GM21528 (cell line): ENCODE data around the gene PCDHB1.

Source experiments
- ATAC-seq: cut with Tn5 transposase; IDR thresholded peaks from one replicate; pipeline ENCODE4 v1.9.1; 2021; ENCODE audit warnings: mild to moderate bottlenecking, moderate library complexity; ENCODE audit not compliant: unreplicated experiment, low FRiP score

The PCDHB1 gene, protein sequence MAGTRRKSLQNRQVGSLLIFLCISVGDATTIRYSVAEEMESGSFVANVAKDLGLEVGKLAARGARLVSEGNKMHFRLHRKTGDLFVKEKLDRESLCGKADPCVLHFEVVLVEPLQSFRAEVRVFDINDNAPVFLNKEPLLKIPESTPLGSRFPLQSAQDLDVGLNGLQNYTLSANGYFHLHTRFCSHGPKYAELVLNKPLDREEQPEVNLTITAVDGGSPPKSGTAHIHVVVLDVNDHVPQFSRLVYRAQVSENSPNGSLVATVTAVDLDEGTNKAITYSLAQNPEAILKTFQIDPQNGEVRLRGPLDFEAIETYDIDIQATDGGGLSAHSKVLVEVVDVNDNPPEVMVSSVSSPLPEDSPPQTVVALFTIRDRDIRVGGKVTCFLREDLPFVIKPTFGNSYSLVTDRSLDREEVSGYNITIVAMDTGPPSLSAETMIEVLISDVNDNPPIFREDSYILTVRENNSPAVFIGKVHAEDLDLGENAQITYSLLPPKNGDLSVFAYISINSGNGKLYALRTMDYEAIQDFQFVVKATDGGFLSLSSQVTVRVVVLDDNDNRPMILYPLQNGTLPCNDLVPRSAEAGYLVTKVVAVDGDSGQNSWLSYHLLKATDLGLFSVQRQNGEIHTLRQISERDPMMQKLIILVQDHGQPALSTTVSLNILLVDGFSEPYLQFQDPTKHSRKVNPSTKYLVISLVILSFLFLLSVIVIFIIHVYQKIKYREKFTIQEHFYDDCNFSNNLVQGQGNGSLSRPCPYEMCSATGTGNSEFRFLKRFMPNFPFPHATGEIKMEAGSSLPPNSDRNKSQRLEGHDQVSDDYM

DNA sequence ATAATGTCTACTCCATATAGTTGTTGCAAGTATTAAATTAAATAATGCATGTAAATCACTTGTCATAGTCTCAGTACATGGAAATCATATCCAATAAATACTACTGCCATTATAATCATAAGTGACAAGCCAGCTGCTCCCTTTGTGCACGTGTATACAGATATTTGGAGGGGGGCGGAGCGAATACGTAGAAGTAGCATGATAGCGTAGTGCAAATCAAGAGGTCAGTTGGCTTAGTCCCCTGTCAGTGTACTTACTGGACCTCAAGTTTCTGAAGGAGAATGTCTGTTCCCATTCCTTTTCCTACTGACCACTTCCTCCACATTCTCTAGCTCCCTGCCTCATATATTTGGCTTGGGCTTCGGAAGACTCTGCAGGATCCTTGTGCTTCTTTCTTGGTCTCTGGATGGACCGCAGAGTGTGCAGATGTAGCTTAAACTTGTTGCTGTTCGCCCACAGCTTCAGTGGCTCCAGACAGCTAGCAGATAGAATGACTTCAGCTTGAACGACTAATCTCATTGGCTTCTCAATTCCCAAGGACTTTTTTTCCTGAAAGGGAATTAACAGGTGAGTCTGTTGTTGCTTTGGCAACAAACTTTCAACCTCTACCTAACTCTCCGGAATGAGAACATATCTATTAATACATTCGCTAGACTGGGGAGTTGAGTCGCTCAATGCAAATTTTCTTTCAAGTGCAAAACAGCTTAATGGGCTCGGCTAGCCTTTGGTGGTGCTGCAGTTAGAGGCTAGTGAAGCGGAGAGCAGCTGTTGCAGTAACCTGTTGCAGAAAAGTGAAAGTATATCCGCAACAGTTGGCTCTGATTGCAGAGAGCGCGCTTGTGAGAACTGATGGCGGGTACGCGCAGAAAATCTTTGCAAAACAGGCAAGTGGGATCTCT lies at the start of gene PCDHB1:
Gene PCDHB1, plus strand, starts transcription at position 753 of the 899 bp plus-strand sequence. Its CDS starts 97 bp downstream, at position 850.
- ATAC-seq, result no peak

DNA sequence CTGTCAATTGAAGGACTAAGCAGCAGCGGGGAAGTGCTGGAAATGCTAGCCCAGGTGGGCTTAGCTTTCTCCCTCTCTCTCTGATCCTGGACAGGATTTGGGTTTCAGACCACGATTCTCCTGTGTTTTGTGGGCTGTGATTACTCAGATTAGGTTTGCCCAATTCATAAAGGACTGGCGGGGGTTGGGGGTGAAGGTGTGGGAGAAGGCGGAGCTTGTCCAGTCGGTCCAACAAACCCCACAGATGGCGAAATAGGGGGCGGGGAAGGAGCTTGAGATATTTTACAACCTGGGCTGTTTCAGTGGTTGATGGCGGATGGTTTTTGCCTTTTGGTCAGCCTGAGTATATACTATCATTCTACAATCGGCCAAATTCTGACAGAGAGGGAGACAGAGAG lies 49.7 kb upstream of the PCDHB1 start:
- no peak for ATAC-seq

DNA sequence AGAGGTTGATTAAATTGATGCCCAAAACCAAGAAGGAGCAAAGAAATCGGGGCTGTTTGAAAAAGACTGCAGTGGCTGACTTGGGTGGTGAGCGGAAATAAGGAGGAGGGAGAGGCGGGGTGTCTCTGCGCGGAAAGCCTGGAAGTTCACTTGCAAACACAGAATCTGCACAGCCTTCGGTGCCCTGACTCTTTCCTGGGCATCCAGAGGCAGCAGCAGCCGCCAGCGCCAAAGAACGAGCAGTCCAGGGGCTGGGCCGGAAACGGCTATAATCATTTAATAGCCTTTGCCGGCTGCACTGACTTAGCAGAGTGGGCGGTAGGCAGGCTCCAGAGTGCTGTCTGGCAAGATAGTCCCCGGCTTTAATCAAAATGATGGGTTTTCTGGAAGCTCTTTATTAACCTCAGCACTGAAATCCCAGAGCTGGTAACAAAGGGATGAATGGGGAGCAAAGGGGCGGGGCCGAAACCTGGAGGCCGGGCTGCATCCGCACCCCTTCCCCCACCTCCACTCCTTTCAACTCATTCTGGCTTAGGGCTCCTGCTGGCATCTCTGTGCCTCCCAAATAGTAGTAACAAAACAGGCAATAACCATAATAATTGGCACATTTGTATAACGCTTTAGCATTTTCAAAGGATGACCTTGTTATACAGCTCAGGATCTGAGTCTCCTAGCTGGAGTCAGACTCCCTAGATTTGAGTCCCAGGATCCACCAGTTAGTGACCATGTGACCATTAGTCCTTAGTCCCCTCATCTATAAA lies 49.1 kb upstream of the PCDHB1 start:
- no peak for ATAC-seq

DNA sequence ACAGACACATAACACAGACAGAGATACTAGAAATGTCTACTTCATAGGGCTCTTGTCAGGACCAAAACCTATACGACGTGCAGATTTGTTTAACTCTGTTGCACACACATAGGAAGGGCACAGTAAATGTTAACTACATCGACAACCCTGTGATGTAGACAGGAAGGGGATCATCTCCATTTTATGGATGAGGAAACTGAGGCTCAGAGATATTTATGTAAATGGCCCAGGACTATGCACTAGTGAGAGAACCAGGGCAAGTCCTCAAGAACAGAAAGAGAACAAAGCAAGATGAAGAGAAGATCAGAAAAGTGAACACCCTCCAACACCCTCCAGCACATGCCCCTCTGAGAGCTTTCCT lies 48.6 kb upstream of the PCDHB1 start:
- no peak for ATAC-seq

DNA sequence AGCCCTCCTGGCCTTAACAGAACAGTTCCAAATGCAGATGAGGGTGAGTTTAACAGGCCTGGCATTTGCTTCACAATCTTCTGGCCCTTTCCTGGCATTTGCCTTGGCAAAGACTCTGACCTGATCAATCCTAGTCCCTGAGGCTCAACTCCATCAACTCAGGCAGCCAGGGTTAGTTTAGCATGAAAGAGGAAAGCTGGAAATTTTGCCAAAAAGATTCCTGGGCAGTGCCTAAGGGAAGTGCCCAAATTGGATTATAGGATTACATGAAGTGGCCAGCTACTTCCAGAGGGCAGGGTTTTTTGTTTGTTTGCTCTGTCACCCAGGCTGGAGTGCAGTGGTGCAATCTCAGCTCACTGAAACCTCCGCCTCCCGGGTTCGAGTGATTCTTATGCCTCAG lies 48.1 kb upstream of the PCDHB1 start:
- ATAC-seq, result no peak

DNA sequence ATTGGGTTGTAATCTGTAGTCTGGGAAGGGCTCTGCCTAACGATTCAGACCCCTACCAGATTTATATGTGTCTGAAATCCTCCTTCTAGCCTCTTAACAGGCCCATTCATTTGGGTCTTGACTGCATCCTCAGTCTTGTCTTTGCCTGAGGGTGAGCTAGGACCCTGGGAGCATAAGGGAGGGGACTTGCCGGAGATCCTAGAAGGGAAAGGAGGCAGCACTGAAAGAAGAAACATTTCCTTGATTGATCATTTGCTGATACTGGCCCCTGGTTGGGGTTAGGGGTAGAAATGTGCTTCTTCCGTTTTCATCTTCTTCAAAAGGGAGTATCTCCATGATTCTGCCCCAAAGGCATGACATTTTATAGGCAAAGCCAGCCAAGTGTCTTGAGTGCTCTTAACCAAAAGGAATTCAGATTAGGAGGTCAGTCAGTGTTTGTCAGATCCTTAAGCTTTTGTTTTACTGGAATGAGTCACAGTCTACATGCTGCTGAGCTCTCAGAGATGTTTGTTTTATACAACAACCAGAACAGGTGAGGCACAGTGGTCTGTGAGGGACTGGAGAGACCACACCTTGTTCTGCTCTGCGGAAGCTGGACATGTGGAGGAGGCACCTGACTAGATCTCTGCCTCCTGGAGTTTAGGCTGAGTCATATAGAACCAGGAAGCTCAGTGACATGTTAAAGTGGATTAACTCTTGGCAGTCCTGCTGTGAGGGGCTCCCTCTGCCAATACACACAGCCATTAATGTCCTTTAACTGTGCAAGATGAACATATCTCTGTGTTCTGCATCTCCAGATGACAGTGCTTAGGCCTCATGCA lies 47.2 kb upstream of the PCDHB1 start:
- ATAC-seq, result no peak

DNA sequence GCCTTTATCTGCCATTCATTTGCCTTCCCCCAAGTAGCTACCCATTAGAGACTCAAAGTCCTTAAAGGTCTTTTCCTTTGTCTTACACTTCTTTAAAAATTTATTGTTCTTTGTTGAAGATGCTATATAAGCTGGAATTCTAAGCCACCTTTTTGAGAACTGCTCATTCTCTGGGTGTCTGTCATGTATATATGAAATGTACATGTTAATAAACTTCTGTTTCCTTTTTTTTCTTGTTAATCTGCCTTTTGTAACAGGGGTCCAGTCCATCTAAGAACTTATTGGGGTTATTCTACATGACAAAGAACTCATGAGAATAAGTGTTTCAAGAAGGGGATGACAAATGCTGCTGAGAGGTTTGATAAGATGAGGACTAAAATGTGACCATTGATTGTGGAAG lies 43.4 kb upstream of the PCDHB1 start:
- ATAC-seq, result no peak

DNA sequence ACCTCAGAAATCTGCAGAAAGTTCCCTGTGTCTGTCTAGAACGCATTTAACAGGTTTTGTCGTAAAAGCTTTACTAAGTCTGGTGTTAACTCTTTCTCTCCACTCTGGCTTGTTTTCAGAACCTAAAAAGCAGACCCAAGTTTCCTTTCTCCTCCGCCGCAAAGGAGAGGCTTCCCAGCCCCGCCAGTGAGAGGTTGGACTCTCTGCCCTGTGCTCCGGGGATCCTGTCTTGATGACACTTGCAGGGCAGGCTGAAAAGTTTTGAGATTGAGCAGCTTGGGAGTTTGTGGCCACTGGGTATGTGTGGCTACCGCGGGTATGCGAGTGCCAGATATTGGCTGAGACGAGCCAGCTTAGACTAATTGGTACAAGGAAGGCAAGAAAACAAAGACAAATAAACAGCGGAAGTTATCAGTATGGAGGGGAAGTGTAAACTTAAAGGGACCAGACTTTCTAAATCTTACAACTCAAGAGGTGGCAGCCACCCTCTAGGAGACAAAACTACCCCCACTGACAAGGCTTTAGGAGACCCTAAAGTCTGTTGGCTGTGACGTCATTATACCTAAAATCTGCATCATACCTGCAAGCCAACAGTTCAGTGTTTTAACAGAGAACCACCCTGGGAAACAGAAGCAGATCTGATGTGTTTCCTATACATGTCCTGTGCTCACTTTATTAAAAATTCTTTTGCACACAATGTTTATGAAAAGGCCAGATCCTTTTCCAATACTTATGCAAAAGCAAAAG lies 41.0 kb upstream of the PCDHB1 start:
- no peak for ATAC-seq

DNA sequence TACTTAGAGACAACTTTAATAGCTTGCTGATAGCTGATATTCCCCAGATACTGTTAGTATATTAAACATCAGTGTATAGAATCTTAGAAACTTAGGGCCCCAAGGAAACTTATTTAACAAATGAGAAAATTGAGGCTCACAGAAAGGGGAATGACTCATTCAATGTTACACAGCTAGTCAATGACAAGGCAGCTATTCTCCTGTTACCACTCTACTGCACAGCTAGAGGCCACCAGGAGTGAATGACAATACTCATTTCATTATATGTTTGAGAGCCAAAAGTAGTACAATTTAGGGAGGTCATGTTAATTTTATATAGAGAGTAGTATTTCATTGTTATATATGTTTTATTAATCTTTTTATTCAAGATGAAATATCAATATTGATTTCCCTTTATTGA lies 33.2 kb upstream of the PCDHB1 start:
- ATAC-seq, result no peak

DNA sequence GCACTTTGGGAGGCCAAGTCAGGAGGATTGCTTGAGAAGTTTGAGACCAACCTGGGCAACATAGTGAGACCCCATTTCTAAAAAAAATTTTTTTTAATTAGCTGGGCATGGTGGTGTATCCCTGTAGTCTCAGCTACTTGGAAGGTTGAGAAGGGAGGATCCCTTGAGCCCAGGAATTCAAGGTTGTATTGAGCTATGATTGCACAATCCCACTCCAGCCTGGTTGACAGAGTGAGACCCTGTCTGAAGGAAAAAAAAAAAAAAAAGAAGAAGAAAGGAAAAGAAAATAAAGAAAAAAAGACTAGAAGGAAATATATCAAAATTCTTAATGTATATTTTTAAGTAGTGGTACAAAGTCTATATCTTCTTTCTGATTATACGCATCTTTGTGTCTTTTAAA lies 28.8 kb upstream of the PCDHB1 start:
- ATAC-seq, result no peak

DNA sequence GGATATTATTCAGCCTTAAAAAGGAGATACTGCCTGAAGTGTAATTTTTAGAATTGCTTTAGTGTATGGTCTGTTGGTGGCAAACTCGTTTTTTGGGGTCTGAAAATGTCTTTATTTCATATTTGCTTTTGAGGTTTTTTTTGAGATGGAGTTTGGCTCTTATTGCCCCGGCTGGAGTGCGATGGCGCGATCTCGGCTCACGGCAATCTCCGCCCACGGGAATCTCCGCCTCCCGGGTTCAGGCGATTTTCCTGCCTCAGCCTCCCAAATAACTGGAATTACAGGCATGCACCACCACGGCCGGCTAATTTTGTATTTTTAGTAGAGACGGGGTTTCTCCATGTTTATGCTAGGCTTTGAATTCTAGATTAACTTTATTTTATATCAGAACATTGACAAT lies 20.2 kb upstream of the PCDHB1 start:
- no peak for ATAC-seq

DNA sequence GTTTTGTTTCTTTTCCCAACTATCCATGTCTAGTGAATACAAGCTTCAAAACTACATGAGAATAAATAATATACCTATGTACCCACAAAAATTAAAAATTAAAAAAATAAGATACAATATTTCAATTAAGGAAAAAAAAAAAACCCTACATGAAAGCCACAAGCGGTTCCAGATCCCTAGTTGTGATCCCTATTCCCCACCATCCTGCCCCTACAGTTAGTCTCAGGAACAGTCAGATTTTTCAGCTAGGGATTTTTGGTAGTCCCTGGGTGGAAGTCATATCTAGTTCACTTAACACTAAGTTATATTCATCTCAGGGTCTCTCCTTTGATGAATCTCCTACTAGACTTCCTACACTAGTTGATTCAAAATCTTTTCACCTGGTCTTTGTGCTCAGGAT lies 18.5 kb upstream of the PCDHB1 start:
- no peak for ATAC-seq

DNA sequence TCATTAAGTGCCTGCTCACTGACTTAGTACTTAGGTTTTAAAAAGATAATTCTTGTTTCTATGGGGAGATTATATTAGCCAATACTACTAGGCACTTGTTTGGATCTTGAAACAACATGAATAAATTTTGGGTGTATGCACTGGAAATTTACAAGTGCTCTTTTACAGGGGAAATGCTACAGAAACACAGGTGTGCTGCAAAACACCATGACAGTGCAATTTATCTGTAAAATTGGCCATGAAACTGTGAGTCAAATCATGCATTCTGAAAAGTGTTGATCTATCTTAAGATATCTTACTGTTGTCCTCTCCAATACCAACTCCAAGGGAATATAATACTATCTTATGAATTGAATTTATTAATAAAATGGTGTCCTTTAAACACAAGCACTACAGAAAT lies 12.1 kb upstream of the PCDHB1 start:
- no peak for ATAC-seq

DNA sequence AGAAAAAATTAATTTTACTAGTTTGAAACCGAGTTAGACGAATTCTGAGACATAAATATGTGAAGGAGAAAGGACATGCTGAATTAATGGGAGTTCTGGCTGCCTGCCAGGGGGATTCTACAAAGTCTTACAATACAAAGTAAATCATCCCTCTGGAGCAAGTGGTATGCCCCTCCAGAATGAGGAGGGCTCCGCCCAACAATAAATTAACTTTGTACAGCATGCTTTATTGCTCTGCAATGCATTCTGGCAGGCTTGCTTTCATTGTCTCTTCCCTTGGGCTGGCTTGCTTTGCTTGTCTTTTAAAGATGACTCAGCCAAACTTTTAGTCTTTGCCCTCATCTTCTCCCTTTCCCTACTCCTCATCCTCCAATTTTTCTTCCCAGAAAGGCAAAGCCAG lies 11.7 kb upstream of the PCDHB1 start:
- no peak for ATAC-seq

DNA sequence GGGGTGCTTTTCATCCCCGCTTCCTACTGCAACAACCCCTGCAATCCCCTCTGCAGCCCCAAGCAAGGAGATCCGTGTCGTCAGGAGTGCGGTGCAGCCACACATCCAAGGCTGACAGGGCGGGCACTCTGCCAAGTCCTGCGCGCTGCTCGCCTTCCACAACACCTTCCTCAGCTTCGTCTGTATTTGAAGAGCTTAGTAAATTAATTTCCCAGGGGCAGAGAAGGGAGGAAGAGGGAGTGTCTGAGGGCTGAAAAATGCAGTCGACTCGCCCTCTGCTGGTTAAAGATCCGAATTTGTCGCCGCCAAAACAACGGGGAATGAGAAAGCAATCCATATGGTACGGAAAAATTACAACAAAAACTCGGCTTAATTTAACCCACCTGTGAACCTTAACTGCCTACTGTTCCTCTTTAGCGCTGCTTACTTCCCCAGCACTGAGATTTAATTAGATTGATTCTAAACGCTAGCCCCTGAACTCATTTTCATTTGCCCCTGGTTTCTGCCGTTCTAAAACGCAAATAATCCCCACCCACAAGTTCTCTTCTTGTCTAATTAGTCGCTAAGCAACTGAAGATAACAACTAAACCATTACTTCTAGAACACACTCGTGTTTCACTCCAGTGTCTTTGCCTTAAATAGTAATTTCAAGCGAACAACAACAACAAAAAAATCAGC lies 10.9 kb upstream of the PCDHB1 start:
- ATAC-seq, result no peak

DNA sequence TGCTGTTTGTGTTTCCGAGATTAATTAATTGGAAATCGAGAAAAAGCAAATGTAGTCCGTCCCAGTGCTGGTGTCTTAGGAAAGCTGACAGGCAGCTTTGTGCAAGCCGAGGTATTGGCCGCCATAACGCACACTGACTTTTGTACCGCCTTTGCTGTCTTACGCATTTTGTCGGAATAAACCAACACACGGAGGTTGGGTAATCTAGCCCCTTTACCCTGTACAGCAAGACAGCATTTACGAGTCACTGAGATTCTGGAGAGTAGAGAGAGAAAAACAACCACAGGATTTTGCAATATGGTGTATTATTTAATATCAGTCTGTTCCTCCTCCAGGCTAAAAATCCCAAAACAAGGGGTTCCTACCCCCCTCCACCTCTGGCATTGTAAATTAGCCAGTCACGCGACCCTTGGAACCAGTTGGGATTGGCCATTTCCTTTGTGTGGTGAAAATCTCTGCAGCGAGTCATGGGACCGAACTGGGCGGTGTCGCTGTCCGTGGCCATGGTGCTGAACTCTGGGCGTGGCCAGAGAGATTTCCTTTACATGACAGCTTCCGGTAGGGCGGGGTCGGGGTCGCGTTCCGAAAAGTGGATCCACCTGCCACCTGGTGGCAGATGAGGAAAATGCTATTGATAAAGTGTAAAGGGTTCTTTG lies 10.3 kb upstream of the PCDHB1 start:
- ATAC-seq, result no peak

DNA sequence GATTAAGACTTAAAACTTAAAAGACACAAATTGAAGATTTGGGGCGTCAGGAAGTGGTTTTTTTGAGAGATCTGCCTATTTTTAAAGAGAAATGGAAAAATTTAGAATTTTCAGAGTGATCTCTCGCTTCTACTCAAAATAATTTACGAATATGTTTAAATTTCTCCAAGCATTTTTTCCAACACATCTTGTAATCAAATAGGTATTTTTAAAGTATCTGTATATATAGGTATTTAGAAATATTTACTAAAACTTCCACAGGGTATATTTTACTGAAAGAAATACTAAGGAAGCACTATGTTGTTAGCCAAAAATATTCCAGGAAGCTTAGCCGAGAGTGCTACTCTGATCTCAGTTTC lies 9.8 kb upstream of the PCDHB1 start:
- no peak for ATAC-seq

DNA sequence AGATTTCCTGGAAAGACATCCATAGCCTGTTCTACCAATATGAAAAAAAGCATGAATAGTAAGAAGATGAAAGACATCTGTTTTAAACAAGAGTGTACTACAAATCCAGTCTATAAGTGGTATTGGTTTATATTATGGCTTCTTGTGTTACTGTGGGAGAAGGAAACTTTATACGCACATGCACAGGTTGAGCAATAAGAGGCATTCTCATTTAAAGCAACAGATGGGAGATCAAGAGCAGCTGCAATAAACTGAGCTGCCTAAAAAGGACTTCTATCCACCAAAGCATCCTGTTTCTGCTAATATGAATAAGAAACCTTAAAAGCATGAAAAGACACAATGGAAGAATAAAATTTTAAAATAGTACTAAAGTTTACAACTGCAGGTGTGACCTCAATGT lies 8.6 kb upstream of the PCDHB1 start:
- no peak for ATAC-seq
